Iris pigment epithelial cell (primary cell): ENCODE measurements around the gene TTC28.
"Not testable (repeated sequence)": the region's sequence is repeated elsewhere in the genome, so short reads cannot be mapped to it uniquely, and the experiment has no call there.

Experiments used
- DNase-seq: peaks from one replicate; pipeline ENCODE4 v3.0.0-alpha.2; 2011; ENCODE audit warnings: low read depth

Gene TTC28

DNA sequence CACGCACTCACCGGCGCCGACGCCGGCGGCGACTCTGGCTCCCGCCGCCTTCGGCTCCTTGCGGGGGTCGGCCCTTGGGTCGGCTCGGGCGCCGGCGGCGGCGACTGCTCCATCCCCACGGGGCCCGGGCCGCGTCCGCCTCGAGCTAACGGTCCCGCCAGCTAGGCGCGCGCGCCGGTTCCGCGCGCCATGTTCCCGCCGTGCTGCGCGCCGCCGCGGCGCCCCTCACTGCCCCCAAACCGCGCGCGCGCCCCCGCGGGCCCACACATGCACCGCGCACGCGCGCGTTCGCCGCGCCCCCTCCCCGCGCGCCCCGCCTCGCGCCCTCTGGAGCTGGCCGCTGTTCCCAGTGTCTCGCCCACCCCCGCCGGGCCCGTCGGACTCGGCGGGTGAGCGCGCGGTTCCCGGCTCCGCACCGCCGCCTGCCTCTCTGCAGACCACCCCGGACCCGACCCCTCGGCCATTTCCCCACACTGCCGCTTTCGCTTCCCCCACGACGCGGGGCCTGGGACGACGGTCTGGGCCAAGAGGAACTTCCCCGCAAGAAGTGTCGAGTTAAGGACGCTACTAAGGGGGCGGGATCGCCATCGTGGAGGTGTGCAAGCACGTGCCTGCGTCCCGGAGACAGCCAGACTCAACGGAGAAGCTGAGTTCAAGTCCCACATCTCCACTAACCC, at the start of gene TTC28:
TTC28 (minus strand) TSS at position 230 of the 677 bp plus-strand sequence; CDS start at position 113, 117 bp downstream.
- DNase-seq: peak; percentile 72

GRCh38 chr22:28728621-28729313, 49.1 kb upstream of the TTC28 start:
- peak; percentile 64 for DNase-seq

DNA sequence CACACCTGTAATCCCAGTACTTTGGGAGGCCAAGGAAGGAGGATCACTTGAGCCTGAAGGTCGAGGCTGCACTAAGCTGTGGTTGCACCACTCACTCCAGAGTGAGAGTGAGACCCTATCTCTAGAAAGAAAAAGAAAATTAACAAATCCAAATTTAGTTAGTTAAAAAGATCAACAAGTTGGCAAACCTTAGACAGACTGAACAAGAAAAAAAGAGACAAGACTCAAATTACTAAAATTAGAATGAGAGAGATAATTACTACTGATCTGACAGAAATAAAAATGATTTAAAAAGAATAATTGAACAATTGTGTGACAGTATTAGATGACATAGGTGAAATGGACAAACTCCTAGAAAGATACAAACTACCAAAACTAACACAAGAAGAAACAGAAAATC, 48.4 kb upstream of the TTC28 start:
- DNase-seq: no peak

DNA sequence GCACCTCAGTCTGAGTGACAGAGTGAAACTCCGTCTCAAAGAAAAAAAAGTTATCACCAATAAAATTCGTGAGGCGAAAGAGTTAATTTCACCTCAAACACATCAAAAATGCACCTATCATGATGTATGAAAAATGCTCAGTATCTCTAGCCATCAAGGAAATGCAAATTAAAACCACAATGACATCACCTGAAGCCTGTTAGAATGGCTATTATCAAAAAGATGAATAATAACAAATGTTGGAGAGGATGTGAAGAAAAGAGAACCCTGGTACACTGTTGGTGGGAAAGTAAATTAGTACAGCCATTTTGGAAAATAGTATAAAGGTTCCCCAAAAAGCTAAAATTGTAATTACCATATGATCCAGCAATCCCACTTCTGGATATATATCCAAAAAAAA, 38.4 kb upstream of the TTC28 start:
- DNase-seq: no peak

- peak; percentile 88 for DNase-seq
These were observed 37.0 kb upstream of the TTC28 start for GRCh38 chr22:28716686-28717085.

DNA sequence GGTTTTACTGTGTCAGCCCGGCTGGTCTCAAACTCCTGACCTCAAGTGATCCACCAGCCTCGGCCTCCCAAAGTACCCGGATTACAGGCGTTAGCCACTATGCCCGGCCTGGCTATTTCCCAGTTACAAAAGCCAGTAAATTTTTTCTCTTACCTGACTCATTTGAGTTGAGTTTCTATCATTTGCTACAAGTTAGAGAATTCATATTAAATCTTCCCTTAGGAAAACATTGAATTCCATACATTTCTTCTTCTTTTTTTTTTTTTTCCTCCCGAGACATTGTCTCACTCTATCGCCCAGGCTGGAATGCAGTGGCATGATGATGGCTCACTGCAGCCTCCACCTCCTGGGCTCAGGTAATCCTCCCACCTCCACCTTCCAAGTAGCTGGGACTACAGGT, 36.0 kb upstream of the TTC28 start:
- peak; percentile 16 for DNase-seq

- peak; percentile 25 for DNase-seq
These were observed 34.5 kb upstream of the TTC28 start for GRCh38 chr22:28714043-28714628.

GRCh38 chr22:28711820-28712777, 32.5 kb upstream of the TTC28 start:
- DNase-seq: peak; percentile 98

DNA sequence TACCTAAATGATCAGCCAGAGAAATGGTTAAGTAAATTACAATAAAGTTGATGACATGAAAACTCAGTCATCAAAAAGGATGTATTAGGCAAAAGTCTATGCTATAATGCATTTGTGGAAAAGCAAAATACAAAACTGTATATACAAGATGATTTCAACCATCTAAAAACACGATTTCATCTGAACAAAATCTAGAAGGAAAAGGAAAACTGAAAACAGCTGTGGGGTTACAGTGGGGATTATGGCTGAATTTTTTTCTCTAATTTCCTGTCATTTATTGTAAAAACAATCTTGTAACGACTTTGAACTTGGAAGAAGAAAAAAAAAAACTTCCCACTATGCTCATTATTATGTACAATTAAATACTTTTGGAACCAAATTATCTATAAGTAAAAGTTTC, 31.7 kb upstream of the TTC28 start:
- DNase-seq: no peak

DNA sequence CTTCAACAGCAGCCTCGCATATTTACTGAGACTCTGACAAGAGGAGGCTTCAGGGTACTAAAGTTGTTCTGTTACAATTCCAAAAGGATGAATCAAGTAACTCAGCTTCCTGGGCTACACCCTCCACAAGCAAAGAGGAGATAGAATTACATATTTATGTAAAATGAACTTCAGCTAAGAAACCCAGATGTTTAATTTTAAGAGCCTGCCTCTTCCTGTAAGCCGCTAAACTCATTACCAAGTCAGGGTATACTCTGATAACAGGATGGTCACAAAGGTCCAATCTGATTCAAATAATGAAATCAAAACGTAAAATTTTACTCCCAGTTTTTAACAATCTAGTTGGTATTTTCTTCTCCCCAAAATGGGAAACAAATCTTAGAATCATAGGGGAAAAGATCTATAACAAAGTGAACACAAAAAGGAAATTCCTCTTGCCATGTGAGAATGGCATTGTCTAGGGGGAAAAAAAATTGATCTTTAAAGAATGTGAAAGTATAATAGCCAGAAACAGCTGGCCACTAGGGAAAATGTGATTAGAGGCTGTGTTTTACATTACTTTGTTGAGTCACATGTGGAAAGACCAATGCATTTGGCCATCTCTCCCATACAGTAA, 31.0 kb upstream of the TTC28 start:
- DNase-seq: peak; percentile 93

- peak; percentile 51 for DNase-seq
These were observed 30.5 kb upstream of the TTC28 start for GRCh38 chr22:28710107-28710506.

GRCh38 chr22:28706845-28707244, 27.2 kb upstream of the TTC28 start:
- no peak for DNase-seq

DNA sequence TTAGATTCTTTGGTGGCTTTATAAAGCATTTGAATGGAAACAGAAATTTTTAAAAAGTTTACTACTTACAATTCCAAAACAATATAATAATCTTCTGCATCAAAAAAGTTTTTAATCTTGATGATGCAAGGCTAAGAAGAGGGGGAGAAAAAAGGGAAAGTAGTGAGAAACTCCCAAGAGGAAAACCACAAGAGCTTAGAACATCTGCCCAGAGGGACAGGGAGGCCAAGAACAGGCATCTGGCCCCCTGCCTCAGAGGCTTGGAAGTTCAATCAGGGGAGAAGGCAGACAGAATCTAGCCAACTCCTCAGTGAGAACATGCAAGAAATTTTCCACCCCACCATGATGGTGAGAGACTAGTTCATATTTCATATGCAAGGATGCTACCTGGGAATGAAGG, 23.8 kb upstream of the TTC28 start:
- peak; percentile 22 for DNase-seq

- DNase-seq: no peak
These were observed 23.3 kb upstream of the TTC28 start for GRCh38 chr22:28702891-28703290.

- DNase-seq: not testable (repeated sequence)
These were observed 13.6 kb upstream of the TTC28 start for GRCh38 chr22:28693041-28693760.

DNA sequence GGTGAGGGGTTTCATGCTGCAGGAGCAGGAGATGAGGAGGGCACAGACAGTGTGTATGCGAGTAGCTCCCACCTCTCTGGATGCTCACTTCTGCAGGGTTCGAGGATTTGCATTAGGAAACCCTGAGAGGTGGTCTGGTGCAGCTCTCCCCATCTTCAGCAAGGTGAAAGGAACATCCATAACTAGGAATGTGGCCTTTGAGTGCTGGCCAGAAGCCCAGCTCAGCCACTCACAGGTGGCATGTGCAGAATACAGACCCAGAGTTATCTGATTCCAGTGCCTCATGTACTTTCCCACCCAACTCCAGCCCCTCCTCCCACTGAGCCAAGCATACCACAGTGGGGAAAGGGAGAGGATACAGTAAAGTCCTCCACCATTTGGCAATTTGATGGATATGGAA, 10.2 kb upstream of the TTC28 start:
- DNase-seq: not testable (repeated sequence)

DNA sequence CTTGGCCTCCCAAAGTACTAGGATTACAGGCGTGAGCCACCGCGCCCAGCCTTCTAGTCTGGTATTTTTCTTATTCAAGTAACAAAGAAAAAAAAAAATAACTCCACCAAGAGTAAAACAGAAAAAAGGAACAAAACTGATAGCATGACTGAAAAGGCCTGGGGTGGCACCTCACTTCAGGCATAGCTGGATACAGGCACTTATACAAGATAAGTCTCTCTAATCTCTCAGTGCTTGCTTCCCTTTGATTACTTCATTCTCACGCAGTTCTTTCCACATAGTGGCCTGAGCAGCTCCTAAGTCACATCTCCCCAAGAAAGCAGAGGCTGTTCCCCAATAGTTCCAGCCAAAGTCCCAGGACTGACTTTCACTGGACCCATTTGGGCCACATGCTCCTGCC, 3.3 kb upstream of the TTC28 start:
- DNase-seq: not testable (repeated sequence)

- DNase-seq: peak; percentile 55
These were observed 1.3 kb upstream of the TTC28 start for GRCh38 chr22:28680813-28681490.

DNA sequence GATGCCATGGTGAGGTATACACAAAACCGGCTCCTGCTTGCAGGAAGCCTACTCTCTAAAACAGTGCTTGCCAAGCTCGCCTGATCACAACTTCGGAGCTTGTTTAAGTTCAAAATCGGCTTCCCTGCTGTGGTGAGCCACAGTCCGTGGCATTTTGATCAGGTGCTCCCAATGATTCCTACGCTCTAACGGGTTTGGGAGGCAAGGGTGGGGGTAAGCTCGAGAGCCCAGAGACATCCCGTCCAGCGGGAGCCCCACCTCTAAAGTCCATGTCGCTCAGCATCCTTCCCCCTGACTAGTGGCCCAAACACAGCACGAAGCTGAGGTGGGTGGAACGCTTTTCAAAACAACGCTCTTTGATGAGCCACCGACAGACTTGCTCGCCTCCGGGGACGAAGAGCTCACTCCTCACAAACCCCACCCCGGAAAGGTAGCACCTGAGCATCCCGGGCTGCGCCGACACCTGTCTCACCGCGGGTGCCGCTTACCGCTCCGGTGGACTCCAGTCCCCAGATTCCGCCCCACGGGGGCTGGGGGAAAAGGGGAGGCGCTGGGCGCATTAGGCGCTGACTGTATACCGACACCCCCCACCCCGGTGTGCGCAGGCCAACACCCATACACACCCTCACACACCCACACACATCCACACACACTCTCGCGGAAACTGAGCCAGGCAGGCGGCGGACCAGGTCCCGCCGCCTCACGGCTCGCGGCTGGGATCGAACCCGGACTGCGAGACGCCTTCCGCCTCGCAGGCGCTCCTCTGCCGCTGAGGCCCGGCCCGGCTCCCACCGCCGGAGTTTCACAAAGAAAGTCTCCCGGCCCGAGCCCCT, 646 bp downstream of the TTC28 start:
- DNase-seq: peak; percentile 18
